ENCODE data around the gene EIF4G1. TPM values are rescaled to one million over a fixed set of nuclear protein-coding genes. Genes with fewer than 3 reads are reported as not detected.

Gene EIF4G1
- total RNA-seq, 1 donor: 288 TPM

GRCh38 chr3:184354121-184354728 is 39.8 kb downstream of the EIF4G1 start:
- peak; percentile 74 for TF ChIP-seq CTCF (IDR thresholded peaks at IDR 0.05; ENCODE audit: insufficient read depth, low read depth, low read length)
- DNase-seq (ENCODE audit: low read depth): no peak
- H3K4me3 ChIP-seq (ENCODE audit: low read depth, low read length): no peak overlapping the region

GRCh38 chr3:184354754-184355153 is 40.3 kb downstream of the EIF4G1 start:
- no peak overlapping the region for H3K4me3 ChIP-seq (ENCODE audit: low read depth, low read length)
- no peak for TF ChIP-seq CTCF (IDR thresholded peaks at IDR 0.05; ENCODE audit: insufficient read depth, low read depth, low read length)
- no peak for DNase-seq (ENCODE audit: low read depth)

GRCh38 chr3:184355261-184356040 is 41.0 kb downstream of the EIF4G1 start:
- TF ChIP-seq CTCF (IDR thresholded peaks at IDR 0.05; ENCODE audit: insufficient read depth, low read depth, low read length): no peak
- no peak overlapping the region for H3K4me3 ChIP-seq (ENCODE audit: low read depth, low read length)
- DNase-seq (ENCODE audit: low read depth): no peak

GRCh38 chr3:184357248-184358123 is 43.1 kb downstream of the EIF4G1 start:
- H3K4me3 ChIP-seq (ENCODE audit: low read depth, low read length): no peak overlapping the region
- TF ChIP-seq CTCF (IDR thresholded peaks at IDR 0.05; ENCODE audit: insufficient read depth, low read depth, low read length): no peak
- DNase-seq (ENCODE audit: low read depth): no peak

GRCh38 chr3:184358124-184358767 is 43.8 kb downstream of the EIF4G1 start:
- no peak for TF ChIP-seq CTCF (IDR thresholded peaks at IDR 0.05; ENCODE audit: insufficient read depth, low read depth, low read length)
- H3K4me3 ChIP-seq (ENCODE audit: low read depth, low read length): no peak overlapping the region
- no peak for DNase-seq (ENCODE audit: low read depth)

GRCh38 chr3:184358921-184359350 is 44.5 kb downstream of the EIF4G1 start:
- H3K4me3 ChIP-seq (ENCODE audit: low read depth, low read length): no peak overlapping the region
- no peak for DNase-seq (ENCODE audit: low read depth)
- TF ChIP-seq CTCF (IDR thresholded peaks at IDR 0.05; ENCODE audit: insufficient read depth, low read depth, low read length): no peak

Measured in fibroblast of villous mesenchyme (primary cell).